Ramos (cell line): ENCODE results near the gene ATP5PO.

ENCODE experiments used
- in situ Hi-C: fragments of 300-500 bp; cut with MboI; formaldehyde crosslinking; loops from one replicate; pipeline ENCODE4 v1.14.3; 2022; ENCODE audit warnings: low sequenced_read_pairs; ENCODE audit not compliant: unreplicated experiment

ATP5PO gene

GRCh38 chr21:33902349-33902748 is 13.3 kb downstream of the ATP5PO start:
- in situ Hi-C loops: loop anchor here (25.0 kb wide), 1 partner anchor 335 kb away; no protein-coding TSS in a partner anchor

GRCh38 chr21:33901412-33902288 is 14.0 kb downstream of the ATP5PO start:
- in situ Hi-C loops: loop anchor here (25.0 kb wide), 1 partner anchor 336 kb away; no protein-coding TSS in a partner anchor

GRCh38 chr21:33899199-33899598 is 16.4 kb downstream of the ATP5PO start:
- in situ Hi-C loops: no loop called here

GRCh38 chr21:33898586-33898985 is 17.0 kb downstream of the ATP5PO start:
- in situ Hi-C loops: no loop called here

- in situ Hi-C loops: no loop called here
Measured at GRCh38 chr21:33897739-33898138, 17.9 kb downstream of the ATP5PO start.

- in situ Hi-C loops: no loop called here
Measured at GRCh38 chr21:33897098-33897497, 18.5 kb downstream of the ATP5PO start.

GRCh38 chr21:33896691-33897090 is 18.9 kb downstream of the ATP5PO start:
- in situ Hi-C loops: no loop called here

- in situ Hi-C loops: no loop called here
Measured at GRCh38 chr21:33895356-33895755, 20.2 kb downstream of the ATP5PO start.

GRCh38 chr21:33894736-33895288 is 20.8 kb downstream of the ATP5PO start:
- in situ Hi-C loops: no loop called here

GRCh38 chr21:33893917-33894316 is 21.7 kb downstream of the ATP5PO start:
- in situ Hi-C loops: no loop called here

- in situ Hi-C loops: no loop called here
Measured at GRCh38 chr21:33892853-33893252, 22.8 kb downstream of the ATP5PO start.

GRCh38 chr21:33890187-33890586 is 25.4 kb downstream of the ATP5PO start:
- in situ Hi-C loops: no loop called here

- in situ Hi-C loops: no loop called here
Measured at GRCh38 chr21:33886321-33886720, 29.3 kb downstream of the ATP5PO start.

GRCh38 chr21:33885172-33885514 is 30.5 kb downstream of the ATP5PO start:
- in situ Hi-C loops: no loop called here

- in situ Hi-C loops: no loop called here
Measured at GRCh38 chr21:33884376-33885171, 31.0 kb downstream of the ATP5PO start.

- in situ Hi-C loops: no loop called here
Measured at GRCh38 chr21:33883118-33883517, 32.5 kb downstream of the ATP5PO start.

GRCh38 chr21:33881689-33882440 is 33.7 kb downstream of the ATP5PO start:
- in situ Hi-C loops: no loop called here

- in situ Hi-C loops: no loop called here
Measured at GRCh38 chr21:33880626-33881025, 35.0 kb downstream of the ATP5PO start.

GRCh38 chr21:33878824-33879223 is 36.8 kb downstream of the ATP5PO start:
- in situ Hi-C loops: no loop called here

GRCh38 chr21:33875026-33875695 is 40.4 kb downstream of the ATP5PO start:
- in situ Hi-C loops: no loop called here
